Aorta (tissue), 4 donors: ENCODE measurements around the gene ZNF580. TPM values are rescaled to one million over a fixed set of nuclear protein-coding genes. Genes with fewer than 3 reads are reported as not detected.

Source experiments
- polyA plus RNA-seq, 2 donors: library from polyadenylated mRNA; stranded (reverse); fragments of 200-250 nt; gene quantifications; one replicate each; pipeline ENCODE4 v1.2.3, GENCODE V29; 2013
- total RNA-seq, 2 donors: library from RNA; stranded (reverse); fragmentation: NEBNext Ultra II Directional; extraction: Animal tissue kit (Norgen Biotek cat#: 25700); gene quantifications; one replicate each; pipeline ENCODE4 v1.2.1, GENCODE V29; 2021
- donor health status: healthy with polysubstance abuse.
- donor health status: Bipolar disorder and iron deficiency.
- donor health status: DM: no; HTN: no; CAD: no.
- donor health status: DM: yes; HTN: yes; CAD: no.

The ZNF580 gene
- total and polyA plus RNA-seq, 4 donors: 13.3 to 79.6 (median 43.3) TPM

Other genes starting within 250 kb of the ZNF580 start
- gene UBE2S, start 233.2 kb upstream of the ZNF580 start, total RNA-seq: 10 to 100 TPM; 13.2 to 26.8 TPM
- 1 to 10 TPM; 7.0 to 8.4 TPM for gene UBE2S, start 233.2 kb upstream of the ZNF580 start, polyA plus RNA-seq
- gene SHISA7, start 197.7 kb upstream of the ZNF580 start, total RNA-seq: not detected
- gene SHISA7, start 197.7 kb upstream of the ZNF580 start, polyA plus RNA-seq: under 1 TPM in 1 of 2 donors, not detected in 1; 0.05 TPM
- 10 to 100 TPM; 18.6 to 30.6 TPM for gene ISOC2, start 179.4 kb upstream of the ZNF580 start, total RNA-seq
- gene ISOC2, start 179.4 kb upstream of the ZNF580 start, polyA plus RNA-seq: 10 to 100 TPM; 42.6 to 47.3 TPM
- gene C19orf85, start 176.3 kb upstream of the ZNF580 start, total RNA-seq: not detected
- gene C19orf85, start 176.3 kb upstream of the ZNF580 start, polyA plus RNA-seq: not detected
- 1 to 10 TPM; 6.9 to 7.0 TPM for gene ZNF628, start 164.4 kb upstream of the ZNF580 start, total RNA-seq
- 1 to 10 TPM; 1.3 to 2.0 TPM for gene ZNF628, start 164.4 kb upstream of the ZNF580 start, polyA plus RNA-seq
- gene NAT14, start 155.8 kb upstream of the ZNF580 start, total RNA-seq: 10 to 100 TPM; 15.3 to 16.2 TPM
- gene NAT14, start 155.8 kb upstream of the ZNF580 start, polyA plus RNA-seq: 10 to 100 TPM in 1 of 2 donors, 1 to 10 TPM in 1; 3.1 to 19.2 TPM
- 10 to 100 TPM in 1 of 2 donors, 1 to 10 TPM in 1; 8.6 to 64.1 TPM for gene SSC5D, start 152.6 kb upstream of the ZNF580 start, total RNA-seq
- 1 to 10 TPM; 1.6 to 3.7 TPM for gene SSC5D, start 152.6 kb upstream of the ZNF580 start, polyA plus RNA-seq
- gene SBK2, start 103.9 kb upstream of the ZNF580 start, total RNA-seq: not detected
- not detected for gene SBK2, start 103.9 kb upstream of the ZNF580 start, polyA plus RNA-seq
- gene SBK3, start 95.5 kb upstream of the ZNF580 start, total RNA-seq: under 1 TPM in 1 of 2 donors, not detected in 1; 0.48 TPM
- not detected for gene SBK3, start 95.5 kb upstream of the ZNF580 start, polyA plus RNA-seq
- 10 to 100 TPM; 12.9 to 13.1 TPM for gene ZNF579, start 60.2 kb upstream of the ZNF580 start, total RNA-seq
- gene ZNF579, start 60.2 kb upstream of the ZNF580 start, polyA plus RNA-seq: 10 to 100 TPM in 1 of 2 donors, under 1 TPM in 1; 0.63 to 12.6 TPM
- 10 to 100 TPM; 12.7 to 13.2 TPM for gene FIZ1, start 41.5 kb upstream of the ZNF580 start, total RNA-seq
- gene FIZ1, start 41.5 kb upstream of the ZNF580 start, polyA plus RNA-seq: 10 to 100 TPM in 1 of 2 donors, 1 to 10 TPM in 1; 2.8 to 12.6 TPM
- 10 to 100 TPM; 13.2 to 17.3 TPM for gene ZNF524, start 40.7 kb upstream of the ZNF580 start, total RNA-seq
- gene ZNF524, start 40.7 kb upstream of the ZNF580 start, polyA plus RNA-seq: 10 to 100 TPM; 13.4 to 38.8 TPM
- gene ZNF865, start 35.4 kb upstream of the ZNF580 start, total RNA-seq: 10 to 100 TPM; 13.4 to 16.4 TPM
- 1 to 10 TPM; 1.1 to 5.7 TPM for gene ZNF865, start 35.4 kb upstream of the ZNF580 start, polyA plus RNA-seq
- 1 to 10 TPM; 5.1 to 5.3 TPM for gene ZNF784, start 16.4 kb upstream of the ZNF580 start, total RNA-seq
- 10 to 100 TPM in 1 of 2 donors, 1 to 10 TPM in 1; 4.8 to 27.2 TPM for gene ZNF784, start 16.4 kb upstream of the ZNF580 start, polyA plus RNA-seq
- gene ZNF581, start 2.6 kb downstream of the ZNF580 start, total RNA-seq: 10 to 100 TPM; 11.0 to 19.4 TPM
- gene ZNF581, start 2.6 kb downstream of the ZNF580 start, polyA plus RNA-seq: 10 to 100 TPM; 15.8 to 23.8 TPM
- 10 to 100 TPM in 1 of 2 donors, 1 to 10 TPM in 1; 7.2 to 11.0 TPM for gene CCDC106, start 7.2 kb downstream of the ZNF580 start, total RNA-seq
- 10 to 100 TPM; 10.0 to 19.0 TPM for gene CCDC106, start 7.2 kb downstream of the ZNF580 start, polyA plus RNA-seq
- gene U2AF2, start 14.0 kb downstream of the ZNF580 start, total RNA-seq: 100 to 1,000 TPM; 113 to 129 TPM
- 10 to 100 TPM; 40.6 to 66.3 TPM for gene U2AF2, start 14.0 kb downstream of the ZNF580 start, polyA plus RNA-seq
- gene EPN1, start 34.2 kb downstream of the ZNF580 start, total RNA-seq: 10 to 100 TPM; 74.7 to 87.8 TPM
- gene EPN1, start 34.2 kb downstream of the ZNF580 start, polyA plus RNA-seq: 10 to 100 TPM; 66.8 to 68.5 TPM
- not detected for gene NLRP9, start 97.4 kb downstream of the ZNF580 start, total RNA-seq
- not detected for gene NLRP9, start 97.4 kb downstream of the ZNF580 start, polyA plus RNA-seq
- gene RFPL4A, start 118.1 kb downstream of the ZNF580 start, total RNA-seq: not detected
- gene RFPL4A, start 118.1 kb downstream of the ZNF580 start, polyA plus RNA-seq: not detected
- gene RFPL4AL1, start 128.1 kb downstream of the ZNF580 start, total RNA-seq: not detected
- not detected for gene RFPL4AL1, start 128.1 kb downstream of the ZNF580 start, polyA plus RNA-seq
- gene NLRP11, start 191.0 kb downstream of the ZNF580 start, total RNA-seq: not detected
- not detected for gene NLRP11, start 191.0 kb downstream of the ZNF580 start, polyA plus RNA-seq
- not detected for gene NLRP4, start 195.5 kb downstream of the ZNF580 start, total RNA-seq
- not detected for gene NLRP4, start 195.5 kb downstream of the ZNF580 start, polyA plus RNA-seq